Ramos (cell line): ENCODE results near the gene EXOSC2.

ENCODE experiments used
- in situ Hi-C: fragments of 300-500 bp; cut with MboI; formaldehyde crosslinking; loops from one replicate; pipeline ENCODE4 v1.14.3; 2022; ENCODE audit warnings: low sequenced_read_pairs; ENCODE audit not compliant: unreplicated experiment

Gene EXOSC2

GRCh38 chr9:130666393-130667119 lies 27.0 kb upstream of the EXOSC2 start:
- in situ Hi-C loops: no loop called here

GRCh38 chr9:130667120-130667435 lies 26.5 kb upstream of the EXOSC2 start:
- in situ Hi-C loops: no loop called here

GRCh38 chr9:130668196-130668595 lies 25.4 kb upstream of the EXOSC2 start:
- in situ Hi-C loops: no loop called here

- in situ Hi-C loops: no loop called here
Observed at GRCh38 chr9:130668659-130669058, 24.9 kb upstream of the EXOSC2 start.

GRCh38 chr9:130669965-130670364 lies 23.6 kb upstream of the EXOSC2 start:
- in situ Hi-C loops: loop anchor here (5.0 kb wide), 1 partner anchor 203 kb away; no protein-coding TSS in a partner anchor

GRCh38 chr9:130670644-130671043 lies 22.9 kb upstream of the EXOSC2 start:
- in situ Hi-C loops: loop anchor here (5.0 kb wide), 1 partner anchor 203 kb away; no protein-coding TSS in a partner anchor

- in situ Hi-C loops: loop anchor here (5.0 kb wide), 1 partner anchor 205 kb away; no protein-coding TSS in a partner anchor
Observed at GRCh38 chr9:130672466-130672865, 21.1 kb upstream of the EXOSC2 start.

GRCh38 chr9:130672933-130673615 lies 20.5 kb upstream of the EXOSC2 start:
- in situ Hi-C loops: loop anchor here (5.0 kb wide), 1 partner anchor 206 kb away; no protein-coding TSS in a partner anchor

GRCh38 chr9:130675396-130675795 lies 18.2 kb upstream of the EXOSC2 start:
- in situ Hi-C loops: no loop called here

- in situ Hi-C loops: no loop called here
Observed at GRCh38 chr9:130677252-130677651, 16.3 kb upstream of the EXOSC2 start.

- in situ Hi-C loops: no loop called here
Observed at GRCh38 chr9:130680836-130681768, 12.5 kb upstream of the EXOSC2 start.

- in situ Hi-C loops: no loop called here
Observed at GRCh38 chr9:130681769-130682420, 11.7 kb upstream of the EXOSC2 start.

GRCh38 chr9:130682421-130683121 lies 11.0 kb upstream of the EXOSC2 start:
- in situ Hi-C loops: no loop called here

GRCh38 chr9:130685104-130685503 lies 8.5 kb upstream of the EXOSC2 start:
- in situ Hi-C loops: loop anchor here (5.0 kb wide), 1 partner anchor 233 kb away; no protein-coding TSS in a partner anchor

- in situ Hi-C loops: loop anchor here (5.0 kb wide), 1 partner anchor 234 kb away; no protein-coding TSS in a partner anchor
Observed at GRCh38 chr9:130685945-130686344, 7.6 kb upstream of the EXOSC2 start.

- in situ Hi-C loops: loop anchor here (5.0 kb wide), 1 partner anchor 235 kb away; no protein-coding TSS in a partner anchor
Observed at GRCh38 chr9:130687615-130688014, 6.0 kb upstream of the EXOSC2 start.

GRCh38 chr9:130688072-130688471 lies 5.5 kb upstream of the EXOSC2 start:
- in situ Hi-C loops: loop anchor here (5.0 kb wide), 1 partner anchor 236 kb away; no protein-coding TSS in a partner anchor

GRCh38 chr9:130689572-130689936 lies 4.0 kb upstream of the EXOSC2 start:
- in situ Hi-C loops: loop anchor here (5.0 kb wide), 1 partner anchor 237 kb away; no protein-coding TSS in a partner anchor
